ENCODE measurements around the gene SPATS2. TPM values are rescaled to one million over a fixed set of nuclear protein-coding genes. Genes with fewer than 3 reads are reported as not detected.

The SPATS2 gene
- total RNA-seq, 2 experiments from 2014 or later, result 9.2 to 10.8 TPM

DNA sequence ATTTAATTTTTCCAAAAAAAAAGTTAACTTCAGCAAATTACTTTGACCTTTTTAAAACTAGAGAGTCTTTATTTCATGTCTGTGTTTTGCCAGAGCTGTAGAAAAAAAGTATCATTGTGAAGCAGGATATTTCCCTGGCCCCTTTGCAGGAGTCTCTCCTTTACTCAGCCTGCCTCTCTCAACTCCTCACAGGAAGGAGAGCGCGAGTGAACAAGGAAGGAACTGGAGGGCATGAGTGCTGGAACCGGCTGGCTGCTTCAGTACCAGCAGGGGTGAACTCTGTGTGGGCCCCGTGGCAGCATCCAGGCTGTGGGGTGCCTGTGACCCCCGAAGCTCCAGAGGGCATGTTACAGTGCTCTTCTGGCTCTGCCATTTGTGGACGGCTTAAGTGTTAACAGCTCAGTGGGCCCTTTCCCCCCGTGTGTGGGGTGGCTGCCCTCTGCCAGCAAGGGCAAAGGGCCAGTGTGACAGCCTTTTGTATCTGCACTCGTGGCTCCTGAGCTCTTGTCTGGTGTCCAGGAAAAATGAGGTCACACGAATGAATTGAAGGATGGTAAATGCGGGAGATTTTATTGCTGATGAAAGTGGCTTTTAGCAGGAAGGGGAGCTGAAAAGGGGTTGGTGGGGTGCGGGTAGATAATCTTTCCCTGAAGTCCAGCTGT, 95.0 kb downstream of the SPATS2 start:
- TF ChIP-seq, protein P1, sequence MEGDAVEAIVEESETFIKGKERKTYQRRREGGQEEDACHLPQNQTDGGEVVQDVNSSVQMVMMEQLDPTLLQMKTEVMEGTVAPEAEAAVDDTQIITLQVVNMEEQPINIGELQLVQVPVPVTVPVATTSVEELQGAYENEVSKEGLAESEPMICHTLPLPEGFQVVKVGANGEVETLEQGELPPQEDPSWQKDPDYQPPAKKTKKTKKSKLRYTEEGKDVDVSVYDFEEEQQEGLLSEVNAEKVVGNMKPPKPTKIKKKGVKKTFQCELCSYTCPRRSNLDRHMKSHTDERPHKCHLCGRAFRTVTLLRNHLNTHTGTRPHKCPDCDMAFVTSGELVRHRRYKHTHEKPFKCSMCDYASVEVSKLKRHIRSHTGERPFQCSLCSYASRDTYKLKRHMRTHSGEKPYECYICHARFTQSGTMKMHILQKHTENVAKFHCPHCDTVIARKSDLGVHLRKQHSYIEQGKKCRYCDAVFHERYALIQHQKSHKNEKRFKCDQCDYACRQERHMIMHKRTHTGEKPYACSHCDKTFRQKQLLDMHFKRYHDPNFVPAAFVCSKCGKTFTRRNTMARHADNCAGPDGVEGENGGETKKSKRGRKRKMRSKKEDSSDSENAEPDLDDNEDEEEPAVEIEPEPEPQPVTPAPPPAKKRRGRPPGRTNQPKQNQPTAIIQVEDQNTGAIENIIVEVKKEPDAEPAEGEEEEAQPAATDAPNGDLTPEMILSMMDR (IDR thresholded peaks at IDR 0.05), result no peak
- no peak overlapping the region for H3K27ac Mint-ChIP-seq
- no peaks in the 10 kb centered on the region for H3K27me3 Mint-ChIP-seq
- ChIA-PET POLR2A (no interaction called here), CTCF (interaction anchor here (1.0 to 3.3 kb wide), 3 partner anchors 95 to 114 kb away, joined by 4 to 16 read pairs (median 5); partner anchors contain the start of gene SPATS2)
- H3K4me3 Mint-ChIP-seq, result no peak overlapping the region
- ATAC-seq (no peak), DNase-seq (no peak)
- no peaks in the 10 kb centered on the region for H3K4me1 Mint-ChIP-seq (ENCODE audit: low read depth)
- intact Hi-C loops (cut with micrococcal nuclease), result no loop called here
- H3K9me3 Mint-ChIP-seq, result no peaks in the 10 kb centered on the region
- H3K36me3 Mint-ChIP-seq (ENCODE audit: low read depth), result peaks cover 2% of the 10 kb centered on the region

DNA sequence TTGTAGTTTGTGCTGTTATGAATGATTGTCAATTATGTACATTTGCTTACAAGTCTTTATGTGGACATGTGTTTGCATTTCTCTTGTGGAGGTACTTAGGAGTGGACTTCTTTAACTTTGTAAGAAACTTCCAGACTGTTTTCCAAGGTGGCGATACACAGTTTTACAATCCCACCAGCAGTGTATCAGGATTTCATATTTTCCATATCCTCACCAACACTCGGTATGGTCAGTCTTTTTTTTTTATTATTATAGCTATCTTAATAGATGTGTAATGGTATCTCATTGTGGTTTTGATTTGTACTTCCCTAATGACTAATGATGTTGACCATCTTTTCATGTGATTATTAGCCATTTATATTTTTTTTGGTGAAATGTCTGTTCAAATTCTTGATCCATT, 97.9 kb downstream of the SPATS2 start:
- no peaks in the 10 kb centered on the region for H3K27me3 Mint-ChIP-seq
- no peaks in the 10 kb centered on the region for H3K4me1 Mint-ChIP-seq (ENCODE audit: low read depth)
- CTCF ChIA-PET, result no interaction called here
- peaks cover 2% of the 10 kb centered on the region for H3K36me3 Mint-ChIP-seq (ENCODE audit: low read depth)
- intact Hi-C loops (cut with micrococcal nuclease), result no loop called here
- no peaks in the 10 kb centered on the region for H3K9me3 Mint-ChIP-seq
- H3K4me3 Mint-ChIP-seq, result no peak overlapping the region
- TF ChIP-seq, protein P1 (IDR thresholded peaks at IDR 0.05), result no peak
- POLR2A ChIA-PET, result no interaction called here
- DNase-seq (no peak), ATAC-seq (no peak)
- H3K27ac Mint-ChIP-seq, result no peak overlapping the region

DNA sequence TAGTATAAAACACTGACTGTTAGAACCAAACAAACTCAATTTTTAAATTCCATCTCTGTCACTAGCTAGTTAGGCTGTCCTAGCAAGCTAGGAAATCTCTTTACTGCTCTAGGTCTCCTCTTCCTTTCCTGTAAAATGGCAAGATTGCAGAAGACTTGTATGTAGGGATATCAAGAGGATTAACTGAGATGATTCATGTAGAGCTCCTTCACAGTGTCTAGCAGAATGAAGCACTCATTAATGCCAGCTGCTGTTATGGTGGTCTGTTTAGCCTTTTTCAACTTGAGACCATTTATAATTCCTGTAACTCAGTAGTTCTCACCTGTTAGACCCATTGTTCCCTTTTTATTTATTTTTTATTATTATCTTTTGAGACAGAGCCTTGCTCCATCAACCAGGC, 103.7 kb downstream of the SPATS2 start:
- CTCF ChIA-PET, result interaction anchor here (0.9 to 1.6 kb wide), 4 partner anchors 13 to 127 kb away, joined by 3 to 6 read pairs (median 3); no protein-coding TSS in a partner anchor
- Mint-ChIP-seq H3K9me3 (no peaks in the 10 kb centered on the region), H3K27me3 (no peaks in the 10 kb centered on the region), H3K4me3 (no peak overlapping the region), H3K4me1 (ENCODE audit: low read depth) (no peaks in the 10 kb centered on the region), H3K27ac (no peak overlapping the region), H3K36me3 (ENCODE audit: low read depth) (no peaks in the 10 kb centered on the region)
- ATAC-seq, result no peak
- DNase-seq, result no peak
- TF ChIP-seq, protein P1 (IDR thresholded peaks at IDR 0.05), result no peak
- POLR2A ChIA-PET, result interaction anchor here (0.8 kb wide), 1 partner anchor 28 kb away, joined by 3 read pairs; no protein-coding TSS in a partner anchor
- intact Hi-C loops (cut with micrococcal nuclease), result no loop called here

DNA sequence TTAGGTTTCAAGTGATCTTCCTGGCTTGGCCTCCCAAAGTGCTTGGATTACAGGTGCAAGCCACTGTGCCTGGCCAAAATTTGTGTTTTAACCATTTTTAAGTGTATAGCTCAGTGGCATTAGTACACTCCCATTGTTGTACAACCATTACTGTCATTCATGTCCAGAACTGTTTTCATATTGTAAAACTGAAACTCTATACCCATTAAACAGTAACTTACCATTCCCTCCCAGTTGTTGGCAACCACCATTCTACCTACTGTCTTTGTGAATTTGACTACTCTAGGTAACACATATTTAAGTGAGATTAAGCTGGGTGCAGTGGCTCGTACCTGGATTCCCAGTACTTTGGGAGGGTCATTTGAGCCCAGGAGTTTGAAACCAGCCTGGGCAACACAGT, 104.3 kb downstream of the SPATS2 start:
- H3K36me3 Mint-ChIP-seq (ENCODE audit: low read depth), result no peaks in the 10 kb centered on the region
- intact Hi-C loops (cut with micrococcal nuclease), result no loop called here
- no peak for DNase-seq
- TF ChIP-seq, protein P1 (IDR thresholded peaks at IDR 0.05), result no peak
- no peaks in the 10 kb centered on the region for H3K27me3 Mint-ChIP-seq
- no peaks in the 10 kb centered on the region for H3K9me3 Mint-ChIP-seq
- ATAC-seq, result no peak
- ChIA-PET POLR2A (interaction anchor here (0.8 kb wide), 1 partner anchor 29 kb away, joined by 3 read pairs; no protein-coding TSS in a partner anchor), CTCF (interaction anchor here (0.9 to 2.6 kb wide), 4 partner anchors 13 to 127 kb away, joined by 3 to 7 read pairs (median 4); no protein-coding TSS in a partner anchor)
- H3K4me1 Mint-ChIP-seq (ENCODE audit: low read depth), result peaks cover 1% of the 10 kb centered on the region
- H3K4me3 Mint-ChIP-seq, result no peak overlapping the region
- H3K27ac Mint-ChIP-seq, result no peak overlapping the region

DNA sequence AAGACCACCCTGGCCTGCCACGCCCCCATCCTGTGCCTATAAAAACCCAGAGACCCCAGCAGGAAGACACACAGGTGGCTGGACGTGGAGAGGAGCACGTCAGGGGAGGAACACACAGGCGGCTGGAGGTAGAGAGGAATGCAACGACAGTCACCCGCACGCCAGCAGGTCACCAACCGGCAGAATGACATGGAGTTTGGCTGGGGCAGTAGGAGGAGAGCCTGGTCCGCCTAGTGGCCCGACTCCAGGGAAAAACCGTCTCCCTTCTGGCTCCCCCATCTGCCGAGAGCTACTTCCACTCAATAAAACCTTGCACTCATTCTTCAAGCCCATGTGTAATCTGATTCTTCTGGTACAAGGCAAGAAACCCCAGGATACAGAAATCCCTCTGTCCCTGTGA, 108.8 kb downstream of the SPATS2 start:
- intact Hi-C loops (cut with micrococcal nuclease), result no loop called here
- H3K27me3 Mint-ChIP-seq, result no peaks in the 10 kb centered on the region
- TF ChIP-seq, protein P1 (IDR thresholded peaks at IDR 0.05), result no peak

More for the DNA sequence above, 108.8 kb downstream of the SPATS2 start:
- Mint-ChIP-seq H3K27ac (no peak overlapping the region), H3K4me3 (no peak overlapping the region), H3K9me3 (no peaks in the 10 kb centered on the region), H3K36me3 (ENCODE audit: low read depth) (no peaks in the 10 kb centered on the region), H3K4me1 (ENCODE audit: low read depth) (peaks cover 8% of the 10 kb centered on the region)
- no peak for DNase-seq
- CTCF ChIA-PET, result interaction anchor here (1.0 to 1.3 kb wide), 2 partner anchors 38 to 117 kb away, joined by 5 to 6 read pairs; no protein-coding TSS in a partner anchor
- ATAC-seq, result no peak
- POLR2A ChIA-PET, result no interaction called here
